Activated naive CD4-positive, alpha-beta T cell treated with anti-CD3 and anti-CD28 coated beads, Interleukin-2, amount 50 U/mL, for 24 hours (primary cell): Measurements from ENCODE around the gene KDM3A.

Experiments
- H3K27ac Mint-ChIP-seq: one replicate; pipeline ENCODE4 v1.8.0; 2021; ENCODE audit warnings: mild to moderate bottlenecking, mixed read lengths
- H3K27me3 Mint-ChIP-seq: one replicate; pipeline ENCODE4 v1.8.0; 2021; ENCODE audit warnings: mixed read lengths
- H3K36me3 Mint-ChIP-seq: one replicate; pipeline ENCODE4 v1.8.0; 2021; ENCODE audit warnings: mixed read lengths
- H3K4me1 Mint-ChIP-seq: one replicate; pipeline ENCODE4 v1.8.0; 2021; ENCODE audit warnings: mixed read lengths
- H3K4me3 Mint-ChIP-seq: one replicate; pipeline ENCODE4 v1.8.0; 2021; ENCODE audit warnings: mild to moderate bottlenecking, mixed read lengths
- H3K9me3 Mint-ChIP-seq: one replicate; pipeline ENCODE4 v1.8.0; 2021; ENCODE audit warnings: mixed read lengths

Gene KDM3A

GRCh38 chr2:86518481-86518880 lies 77.3 kb downstream of the KDM3A start:
- H3K4me3 Mint-ChIP-seq: no peak overlapping the region
- H3K4me1 Mint-ChIP-seq: peaks cover 6% of the 10 kb centered on the region
- H3K27ac Mint-ChIP-seq: no peak overlapping the region
- no peaks in the 10 kb centered on the region for H3K27me3 Mint-ChIP-seq
- no peaks in the 10 kb centered on the region for H3K9me3 Mint-ChIP-seq
- H3K36me3 Mint-ChIP-seq: peaks cover 3% of the 10 kb centered on the region

DNA sequence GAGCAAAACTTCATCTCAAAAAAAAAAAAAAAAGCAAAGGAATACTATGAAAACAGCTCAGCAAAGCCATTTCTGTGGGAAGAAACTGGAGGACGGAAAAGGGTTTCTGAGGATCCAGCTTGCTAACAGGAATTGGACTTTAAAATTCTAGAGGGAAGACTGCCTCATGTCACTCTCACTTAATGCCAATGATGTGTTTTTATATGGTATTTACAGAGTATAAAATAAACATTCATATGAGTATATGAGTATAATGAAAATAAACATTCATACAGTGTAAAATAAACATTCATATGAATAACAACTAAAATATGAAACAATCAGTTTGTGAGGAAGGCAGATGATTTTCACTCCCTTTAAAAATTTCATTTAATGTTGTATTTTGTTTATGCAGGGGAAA lies 78.2 kb downstream of the KDM3A start:
- Mint-ChIP-seq H3K4me3 (no peak overlapping the region), H3K4me1 (peaks cover 6% of the 10 kb centered on the region), H3K9me3 (no peaks in the 10 kb centered on the region), H3K36me3 (peaks cover 3% of the 10 kb centered on the region), H3K27ac (no peak overlapping the region), H3K27me3 (no peaks in the 10 kb centered on the region)

DNA sequence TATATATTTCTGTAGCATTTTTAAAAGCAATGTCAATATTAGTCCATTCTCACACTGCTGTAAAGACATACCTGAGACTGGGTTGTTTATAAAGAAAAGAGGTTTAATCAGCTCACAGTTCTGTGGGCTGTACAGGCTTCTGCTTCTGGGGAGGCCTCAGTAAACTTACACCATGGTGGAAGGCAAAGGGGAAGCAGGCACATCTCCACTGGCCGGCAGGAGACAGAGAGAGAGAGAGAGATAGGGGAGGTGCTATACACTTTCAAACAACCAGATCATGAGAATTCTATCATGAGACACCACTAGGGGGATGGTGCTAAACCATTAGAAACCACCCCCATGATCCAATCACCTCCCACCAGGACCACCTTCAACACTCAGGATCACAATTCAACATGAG lies 79.0 kb downstream of the KDM3A start:
- Mint-ChIP-seq H3K27me3 (no peaks in the 10 kb centered on the region), H3K4me3 (no peak overlapping the region), H3K27ac (no peak overlapping the region), H3K4me1 (no peaks in the 10 kb centered on the region), H3K9me3 (no peaks in the 10 kb centered on the region), H3K36me3 (peaks cover 2% of the 10 kb centered on the region)

DNA sequence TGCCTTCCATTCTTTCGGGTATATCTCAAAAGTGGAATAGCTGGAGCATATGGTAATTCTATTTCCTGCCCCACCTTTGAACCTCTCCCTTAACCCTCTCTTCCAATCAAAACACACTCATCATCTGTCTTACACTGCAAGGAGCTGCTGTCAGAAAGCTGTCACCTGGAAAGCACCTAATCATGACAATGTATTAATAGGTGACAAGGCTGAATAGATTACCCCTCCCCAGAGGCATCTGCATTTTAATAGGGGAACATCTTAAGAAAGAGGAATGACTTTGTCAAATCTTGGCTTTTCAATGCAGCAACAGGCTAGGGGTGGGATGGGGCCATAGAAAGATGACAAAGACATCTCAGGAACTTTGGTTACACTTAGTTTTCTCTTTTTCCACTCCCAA lies 80.8 kb downstream of the KDM3A start:
- no peak overlapping the region for H3K27ac Mint-ChIP-seq
- no peaks in the 10 kb centered on the region for H3K9me3 Mint-ChIP-seq
- peaks cover 9% of the 10 kb centered on the region for H3K36me3 Mint-ChIP-seq
- no peaks in the 10 kb centered on the region for H3K4me1 Mint-ChIP-seq
- H3K27me3 Mint-ChIP-seq: no peaks in the 10 kb centered on the region
- no peak overlapping the region for H3K4me3 Mint-ChIP-seq

- H3K9me3 Mint-ChIP-seq: no peaks in the 10 kb centered on the region
- no peaks in the 10 kb centered on the region for H3K4me1 Mint-ChIP-seq
- H3K27ac Mint-ChIP-seq: no peak overlapping the region
- no peak overlapping the region for H3K4me3 Mint-ChIP-seq
- H3K36me3 Mint-ChIP-seq: peaks cover 9% of the 10 kb centered on the region
- H3K27me3 Mint-ChIP-seq: no peaks in the 10 kb centered on the region
Measured at GRCh38 chr2:86522711-86523110, 81.5 kb downstream of the KDM3A start.

- no peaks in the 10 kb centered on the region for H3K9me3 Mint-ChIP-seq
- H3K27me3 Mint-ChIP-seq: no peaks in the 10 kb centered on the region
- H3K36me3 Mint-ChIP-seq: peaks cover 9% of the 10 kb centered on the region
- no peaks in the 10 kb centered on the region for H3K4me1 Mint-ChIP-seq
- no peak overlapping the region for H3K27ac Mint-ChIP-seq
- H3K4me3 Mint-ChIP-seq: no peak overlapping the region
Measured at GRCh38 chr2:86523491-86523890, 82.3 kb downstream of the KDM3A start.

DNA sequence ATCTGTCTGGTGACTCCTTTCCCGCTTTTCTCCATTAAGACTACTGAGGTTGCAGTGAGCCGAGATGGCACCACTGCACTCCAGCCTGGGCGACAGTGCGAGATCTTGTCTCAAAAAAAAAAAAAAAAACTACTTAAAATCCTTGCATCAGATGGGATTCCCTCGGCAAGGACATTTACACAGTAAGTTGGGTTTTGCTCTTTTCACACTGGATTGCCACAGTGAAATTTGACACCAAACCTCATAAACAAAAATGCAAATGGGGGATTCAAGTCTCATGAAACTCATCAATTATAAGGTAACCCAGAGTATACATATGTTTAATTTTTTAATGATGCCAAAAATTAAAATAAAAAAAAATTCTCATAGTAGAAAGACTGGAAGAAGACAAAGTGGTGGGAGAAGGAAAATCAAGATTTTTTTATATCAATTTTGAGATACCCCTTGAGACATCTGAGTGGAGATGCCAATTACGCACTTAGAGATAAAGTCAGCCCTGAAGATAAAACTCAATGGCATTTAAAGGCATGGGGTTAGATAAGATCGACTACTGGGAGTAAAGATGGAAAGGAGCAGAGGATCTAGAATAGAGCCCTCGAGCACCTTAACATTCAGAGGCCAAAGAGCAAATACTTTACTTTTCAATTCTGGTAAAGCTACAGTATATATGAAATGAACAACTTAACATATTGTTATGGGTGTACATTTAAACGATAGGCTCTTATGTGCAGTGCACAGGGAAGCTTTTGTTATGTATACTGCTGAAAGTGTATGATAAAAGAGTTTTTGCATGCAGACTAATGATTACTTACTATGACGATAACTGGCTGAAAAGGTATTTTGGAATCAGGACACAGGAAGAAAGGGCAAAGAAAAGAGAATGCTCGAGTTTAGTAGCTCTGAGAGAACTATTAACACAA lies 84.5 kb downstream of the KDM3A start:
- H3K36me3 Mint-ChIP-seq: peaks cover 9% of the 10 kb centered on the region
- no peaks in the 10 kb centered on the region for H3K4me1 Mint-ChIP-seq
- H3K4me3 Mint-ChIP-seq: no peak overlapping the region
- H3K27me3 Mint-ChIP-seq: no peaks in the 10 kb centered on the region
- no peak overlapping the region for H3K27ac Mint-ChIP-seq
- H3K9me3 Mint-ChIP-seq: no peaks in the 10 kb centered on the region

- Mint-ChIP-seq H3K9me3 (peaks cover 18% of the 10 kb centered on the region), H3K4me3 (no peak overlapping the region), H3K36me3 (peaks cover 29% of the 10 kb centered on the region), H3K4me1 (peaks cover 49% of the 10 kb centered on the region), H3K27ac (no peak overlapping the region), H3K27me3 (no peaks in the 10 kb centered on the region)
Measured at GRCh38 chr2:86533589-86533988, 92.4 kb downstream of the KDM3A start.

- peaks cover 33% of the 10 kb centered on the region for H3K36me3 Mint-ChIP-seq
Measured at GRCh38 chr2:86541334-86541733, 100.2 kb downstream of the KDM3A start.

More at GRCh38 chr2:86541334-86541733, 100.2 kb downstream of the KDM3A start:
- peaks cover 41% of the 10 kb centered on the region for H3K4me1 Mint-ChIP-seq
- H3K27ac Mint-ChIP-seq: no peak overlapping the region
- H3K9me3 Mint-ChIP-seq: peaks cover 15% of the 10 kb centered on the region
- H3K4me3 Mint-ChIP-seq: no peak overlapping the region
- no peaks in the 10 kb centered on the region for H3K27me3 Mint-ChIP-seq
